HepG2 (cell line): Measurements from ENCODE around the gene SNED1. TPM values are rescaled to one million over a fixed set of nuclear protein-coding genes. Genes with fewer than 3 reads are reported as not detected.

Source experiments
- CREM ChIP-seq, 2 experiments: sonication (generic) in 1 of 2; formaldehyde crosslinking in 1 of 2; IDR thresholded peaks; 2 replicates each; pipeline versions ENCODE4 v1.4.0 to v1.6.1; 2016 to 2020; ENCODE audit warnings: antibody characterized with exemption in 1 of 2, mild to moderate bottlenecking in 1 of 2, missing genetic modification reagents in 1 of 2
- MAF1 ChIP-seq: sonication (generic); formaldehyde crosslinking; IDR thresholded peaks from 2 replicates; pipeline ENCODE4 v1.5.0; 2020; ENCODE audit warnings: missing genetic modification reagents, borderline replicate concordance
- MIER3 ChIP-seq: IDR thresholded peaks from 2 replicates; pipeline ENCODE4 v1.6.1; 2016; ENCODE audit warnings: missing compliant biosample characterization, borderline replicate concordance
- MXD4 ChIP-seq: IDR thresholded peaks from 2 replicates; pipeline ENCODE4 v1.6.1; 2016; ENCODE audit warnings: mild to moderate bottlenecking, missing biosample characterization, missing genetic modification reagents
- PRPF4 ChIP-seq: fragments of 200-400 bp; formaldehyde crosslinking; IDR thresholded peaks from 2 replicates; pipeline ENCODE4 v1.6.1; 2016; ENCODE audit warnings: low read length, low read depth; ENCODE audit not compliant: poor library complexity, severe bottlenecking
- SALL1 ChIP-seq: sonication (generic); formaldehyde crosslinking; IDR thresholded peaks from 2 replicates; pipeline ENCODE4 v1.8.0; 2022; ENCODE audit warnings: mild to moderate bottlenecking, missing genetic modification reagents
- SPEN ChIP-seq: sonication (generic); formaldehyde crosslinking; IDR thresholded peaks from 2 replicates; pipeline ENCODE4 v1.5.1; 2020; ENCODE audit warnings: low read depth, mild to moderate bottlenecking, missing genetic modification reagents
- ZEB1 ChIP-seq: IDR thresholded peaks from 2 replicates; pipeline ENCODE4 v1.6.1; 2012; ENCODE audit warnings: mild to moderate bottlenecking, low read depth, inconsistent platforms; ENCODE audit not compliant: insufficient replicate concordance
- ZNF260 ChIP-seq: sonication (generic); formaldehyde crosslinking; IDR thresholded peaks from 2 replicates; pipeline ENCODE4 v1.4.0; 2020; ENCODE audit warnings: missing genetic modification reagents, low read depth, mild to moderate bottlenecking, borderline replicate concordance
- ZNF367 ChIP-seq: sonication (generic); formaldehyde crosslinking; IDR thresholded peaks from 2 replicates; pipeline ENCODE4 v1.4.0; 2020; ENCODE audit warnings: missing genetic modification reagents, borderline replicate concordance
- ZNF556 ChIP-seq: sonication (generic); formaldehyde crosslinking; IDR thresholded peaks from 2 replicates; pipeline ENCODE4 v1.4.0; 2020; ENCODE audit warnings: mild to moderate bottlenecking, missing genetic modification reagents, borderline replicate concordance
- ZNF569 ChIP-seq: sonication (generic); formaldehyde crosslinking; IDR thresholded peaks from 2 replicates; pipeline ENCODE4 v1.5.0; 2020; ENCODE audit warnings: mild to moderate bottlenecking, missing genetic modification reagents, moderate library complexity, borderline replicate concordance
- ZNF766 ChIP-seq: sonication (generic); formaldehyde crosslinking; IDR thresholded peaks from 2 replicates; pipeline ENCODE4 v1.5.0; 2020; ENCODE audit warnings: missing genetic modification reagents, borderline replicate concordance
- ZNF790 ChIP-seq: sonication (generic); formaldehyde crosslinking; IDR thresholded peaks from 2 replicates; pipeline ENCODE4 v1.8.0; 2022; ENCODE audit warnings: missing genetic modification reagents, mild to moderate bottlenecking, borderline replicate concordance
- ZNF878 ChIP-seq: sonication (generic); formaldehyde crosslinking; IDR thresholded peaks from 2 replicates; pipeline ENCODE4 v1.8.1; 2023; ENCODE audit warnings: mild to moderate bottlenecking, missing genetic modification reagents, moderate library complexity
- polyA plus RNA-seq, 8 experiments: library from polyadenylated mRNA; depleted of rRNA in 3 of 8; stranded (reverse) in 7 of 8; unstranded in 1 of 8; fragments of >200 nt; fragmentation: Illumina TruSeq in 4 of 8; extraction: Trizol in 4 of 8; gene quantifications; 2 replicates each; pipeline versions ENCODE4 v1.2.1 to v1.2.3, GENCODE V29; 2011 to 2016; ENCODE audit warnings: low read depth in 4 of 8, missing spikeins in 1 of 8, mixed read lengths in 1 of 8; ENCODE audit not compliant: insufficient read depth in 1 of 8
- total RNA-seq, 5 experiments: library from RNA; depleted of rRNA; stranded (reverse); fragments of >200 nt; fragmentation: Illumina TruSeq; extraction: Trizol; gene quantifications; 2 replicates each; pipeline ENCODE4 v1.2.3, GENCODE V29; 2016; ENCODE audit warnings: low read depth in 1 of 5
- TF ChIP-seq, protein P1 (sequence below): sonication (generic); formaldehyde crosslinking; IDR thresholded peaks from 2 replicates; pipeline ENCODE4 v1.4.0; 2020; ENCODE audit warnings: mild to moderate bottlenecking, missing genetic modification reagents
- TF ChIP-seq, protein P2 (sequence below): sonication (generic); formaldehyde crosslinking; IDR thresholded peaks from 2 replicates; pipeline ENCODE4 v1.5.0; 2020; ENCODE audit warnings: missing genetic modification reagents
- TF ChIP-seq, protein P3 (sequence below): sonication (generic); formaldehyde crosslinking; IDR thresholded peaks from 2 replicates; pipeline ENCODE4 v1.5.0; 2020; ENCODE audit warnings: missing genetic modification reagents
- TF ChIP-seq, protein P4 (sequence below): sonication (generic); formaldehyde crosslinking; IDR thresholded peaks from 2 replicates; pipeline ENCODE4 v1.8.1; 2022; ENCODE audit warnings: low read depth, mild to moderate bottlenecking, missing genetic modification reagents

SNED1 gene
- total and polyA plus RNA-seq, 2 of the 13 experiments (the other 11 are each of a cell fraction or from before 2014, with no cell fraction given): 0.15 to 0.65 TPM

DNA sequence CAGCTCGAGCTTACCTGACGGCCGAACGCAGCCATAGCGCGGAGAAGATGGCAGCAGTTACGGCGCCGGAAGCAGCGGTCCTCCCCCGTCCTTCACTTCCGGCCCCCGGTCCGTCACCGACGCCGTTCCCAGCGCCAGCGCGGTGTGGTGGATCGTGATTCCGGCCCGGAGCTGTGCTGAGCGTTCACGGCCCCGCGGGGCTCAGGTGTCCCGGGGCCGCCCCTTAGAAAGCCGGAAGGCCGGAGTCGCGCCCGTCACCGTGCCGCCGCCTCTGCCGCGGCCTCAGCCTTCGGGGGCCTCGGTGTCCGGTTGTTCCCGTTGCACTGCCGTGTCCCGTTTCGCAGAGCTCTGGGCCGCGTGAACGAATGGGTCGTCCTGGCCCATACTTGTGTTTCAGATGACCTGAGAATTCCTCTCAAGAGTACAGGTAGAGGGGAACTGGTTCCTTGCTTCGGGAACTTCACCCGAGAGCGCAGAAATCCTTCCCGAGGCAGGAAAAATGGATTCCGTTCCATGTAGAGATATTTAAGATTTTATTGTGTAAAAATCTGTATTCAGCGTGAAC is 103.9 kb downstream of the SNED1 start, which contains the start of gene MTERF4 (continued):
- peak; percentile 97 for TF ChIP-seq MXD4 (CRISPR knock-in tag)
- TF ChIP-seq, protein P1, sequence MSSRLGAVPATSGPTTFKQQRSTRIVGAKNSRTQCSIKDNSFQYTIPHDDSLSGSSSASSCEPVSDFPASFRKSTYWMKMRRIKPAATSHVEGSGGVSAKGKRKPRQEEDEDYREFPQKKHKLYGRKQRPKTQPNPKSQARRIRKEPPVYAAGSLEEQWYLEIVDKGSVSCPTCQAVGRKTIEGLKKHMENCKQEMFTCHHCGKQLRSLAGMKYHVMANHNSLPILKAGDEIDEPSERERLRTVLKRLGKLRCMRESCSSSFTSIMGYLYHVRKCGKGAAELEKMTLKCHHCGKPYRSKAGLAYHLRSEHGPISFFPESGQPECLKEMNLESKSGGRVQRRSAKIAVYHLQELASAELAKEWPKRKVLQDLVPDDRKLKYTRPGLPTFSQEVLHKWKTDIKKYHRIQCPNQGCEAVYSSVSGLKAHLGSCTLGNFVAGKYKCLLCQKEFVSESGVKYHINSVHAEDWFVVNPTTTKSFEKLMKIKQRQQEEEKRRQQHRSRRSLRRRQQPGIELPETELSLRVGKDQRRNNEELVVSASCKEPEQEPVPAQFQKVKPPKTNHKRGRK (CRISPR knock-in tag): peak; percentile 87
- TF ChIP-seq ZEB1: peak; percentile 92
- peak; percentile 98 for TF ChIP-seq SALL1
- TF ChIP-seq SPEN: peak; percentile 100
- TF ChIP-seq ZNF556 (CRISPR knock-in tag): peak; percentile 100
- TF ChIP-seq ZNF569: peak; percentile 92; the same call in 1 of the 2 replicates
- peak; percentile 97 for TF ChIP-seq ZNF878 (CRISPR knock-in tag)
- TF ChIP-seq, protein P2, sequence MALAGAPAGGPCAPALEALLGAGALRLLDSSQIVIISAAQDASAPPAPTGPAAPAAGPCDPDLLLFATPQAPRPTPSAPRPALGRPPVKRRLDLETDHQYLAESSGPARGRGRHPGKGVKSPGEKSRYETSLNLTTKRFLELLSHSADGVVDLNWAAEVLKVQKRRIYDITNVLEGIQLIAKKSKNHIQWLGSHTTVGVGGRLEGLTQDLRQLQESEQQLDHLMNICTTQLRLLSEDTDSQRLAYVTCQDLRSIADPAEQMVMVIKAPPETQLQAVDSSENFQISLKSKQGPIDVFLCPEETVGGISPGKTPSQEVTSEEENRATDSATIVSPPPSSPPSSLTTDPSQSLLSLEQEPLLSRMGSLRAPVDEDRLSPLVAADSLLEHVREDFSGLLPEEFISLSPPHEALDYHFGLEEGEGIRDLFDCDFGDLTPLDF (CRISPR knock-in tag): peak; percentile 77
- TF ChIP-seq MIER3 (CRISPR knock-in tag): peak; percentile 99
- peak; percentile 94; the same call in 1 of the 2 replicates for TF ChIP-seq ZNF766
- TF ChIP-seq, protein P3, sequence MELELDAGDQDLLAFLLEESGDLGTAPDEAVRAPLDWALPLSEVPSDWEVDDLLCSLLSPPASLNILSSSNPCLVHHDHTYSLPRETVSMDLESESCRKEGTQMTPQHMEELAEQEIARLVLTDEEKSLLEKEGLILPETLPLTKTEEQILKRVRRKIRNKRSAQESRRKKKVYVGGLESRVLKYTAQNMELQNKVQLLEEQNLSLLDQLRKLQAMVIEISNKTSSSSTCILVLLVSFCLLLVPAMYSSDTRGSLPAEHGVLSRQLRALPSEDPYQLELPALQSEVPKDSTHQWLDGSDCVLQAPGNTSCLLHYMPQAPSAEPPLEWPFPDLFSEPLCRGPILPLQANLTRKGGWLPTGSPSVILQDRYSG (CRISPR knock-in tag): peak; percentile 87; the same call in 1 of the 2 replicates
- TF ChIP-seq PRPF4: peak; percentile 50
- TF ChIP-seq CREM (IDR thresholded peaks at IDR 0.05): peak; percentile 63
- TF ChIP-seq CREM (CRISPR knock-in tag; IDR thresholded peaks at IDR 0.05): peak; percentile 71; the same call in 1 of the 2 replicates
- peak; percentile 90 for TF ChIP-seq ZNF367 (CRISPR knock-in tag)
- peak; percentile 99 for TF ChIP-seq ZNF790 (CRISPR knock-in tag)
- no peak for TF ChIP-seq ZNF260 (CRISPR knock-in tag)
- TF ChIP-seq MAF1: peak; percentile 98
- TF ChIP-seq, protein P4, sequence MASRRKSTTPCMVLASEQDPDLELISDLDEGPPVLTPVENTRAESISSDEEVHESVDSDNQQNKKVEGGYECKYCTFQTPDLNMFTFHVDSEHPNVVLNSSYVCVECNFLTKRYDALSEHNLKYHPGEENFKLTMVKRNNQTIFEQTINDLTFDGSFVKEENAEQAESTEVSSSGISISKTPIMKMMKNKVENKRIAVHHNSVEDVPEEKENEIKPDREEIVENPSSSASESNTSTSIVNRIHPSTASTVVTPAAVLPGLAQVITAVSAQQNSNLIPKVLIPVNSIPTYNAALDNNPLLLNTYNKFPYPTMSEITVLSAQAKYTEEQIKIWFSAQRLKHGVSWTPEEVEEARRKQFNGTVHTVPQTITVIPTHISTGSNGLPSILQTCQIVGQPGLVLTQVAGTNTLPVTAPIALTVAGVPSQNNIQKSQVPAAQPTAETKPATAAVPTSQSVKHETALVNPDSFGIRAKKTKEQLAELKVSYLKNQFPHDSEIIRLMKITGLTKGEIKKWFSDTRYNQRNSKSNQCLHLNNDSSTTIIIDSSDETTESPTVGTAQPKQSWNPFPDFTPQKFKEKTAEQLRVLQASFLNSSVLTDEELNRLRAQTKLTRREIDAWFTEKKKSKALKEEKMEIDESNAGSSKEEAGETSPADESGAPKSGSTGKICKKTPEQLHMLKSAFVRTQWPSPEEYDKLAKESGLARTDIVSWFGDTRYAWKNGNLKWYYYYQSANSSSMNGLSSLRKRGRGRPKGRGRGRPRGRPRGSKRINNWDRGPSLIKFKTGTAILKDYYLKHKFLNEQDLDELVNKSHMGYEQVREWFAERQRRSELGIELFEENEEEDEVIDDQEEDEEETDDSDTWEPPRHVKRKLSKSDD: peak; percentile 98
